DMS114 treated with DMSO at 0.1 percent for 48 hours (cell line): ENCODE measurements around the gene KRTAP6-1.

Experiments
- DNase-seq: peaks from one replicate; lab custom pipeline; 2025; ENCODE audit not compliant: unreplicated experiment; lab: John Stamatoyannopoulos, UW

KRTAP6-1 gene

DNA sequence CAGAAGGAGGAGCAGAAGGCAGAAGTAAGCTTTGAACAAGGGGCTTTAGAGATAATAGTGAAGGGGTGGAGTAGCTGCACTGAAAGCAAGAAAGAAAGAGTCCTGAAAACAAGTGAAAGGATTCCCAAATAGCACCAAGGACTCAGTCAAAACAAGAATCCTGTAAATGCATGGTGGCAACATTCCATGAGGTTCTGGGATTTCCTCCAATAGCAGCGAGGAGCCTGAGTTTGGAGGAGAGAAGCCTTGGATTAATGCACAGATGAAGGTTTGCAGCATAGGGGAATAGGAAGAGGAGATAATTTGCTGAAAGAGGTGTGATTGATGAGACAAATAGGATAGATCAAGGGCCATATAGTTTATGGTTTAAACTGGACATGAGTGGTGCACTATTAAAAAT, 34.4 kb downstream of the KRTAP6-1 start:
- DNase-seq: no peak

DNA sequence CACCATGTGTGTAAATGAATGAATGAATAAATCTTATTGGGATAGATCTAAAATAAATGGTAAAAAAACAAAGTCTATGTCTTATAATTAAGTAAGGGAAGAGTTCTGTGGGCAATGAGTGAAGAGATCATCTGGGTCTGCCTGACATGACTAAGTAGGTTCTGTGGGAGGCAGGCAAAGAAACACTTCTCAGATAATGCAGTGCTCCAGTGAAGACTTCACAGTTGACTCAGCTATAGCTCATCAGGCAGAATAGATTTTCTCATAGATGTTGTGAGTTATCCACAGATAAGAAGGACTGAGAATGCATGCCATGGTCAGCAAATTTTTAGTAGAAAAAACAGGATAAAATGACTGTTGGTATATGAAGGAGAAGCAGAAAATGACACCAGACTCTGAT, 36.0 kb downstream of the KRTAP6-1 start:
- DNase-seq: no peak

DNA sequence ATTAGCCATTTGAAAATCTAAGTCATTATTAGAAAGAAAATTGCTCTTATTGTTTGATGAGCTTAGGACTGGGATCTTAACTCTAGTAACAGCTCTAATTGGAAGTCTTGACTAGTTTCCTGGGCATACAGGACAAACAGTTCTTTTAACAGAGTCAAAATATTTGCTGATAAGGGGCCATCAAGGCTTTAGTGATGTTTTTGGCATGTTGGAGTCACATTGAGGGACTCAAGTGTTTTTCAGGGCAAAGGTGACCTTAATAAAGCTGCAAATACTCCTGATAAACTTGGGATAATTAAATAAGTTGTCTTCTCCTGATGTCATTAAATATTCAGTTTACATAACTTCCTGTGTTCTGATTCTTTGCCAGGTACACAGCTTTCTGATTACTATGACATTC, 46.1 kb downstream of the KRTAP6-1 start:
- DNase-seq: no peak

DNA sequence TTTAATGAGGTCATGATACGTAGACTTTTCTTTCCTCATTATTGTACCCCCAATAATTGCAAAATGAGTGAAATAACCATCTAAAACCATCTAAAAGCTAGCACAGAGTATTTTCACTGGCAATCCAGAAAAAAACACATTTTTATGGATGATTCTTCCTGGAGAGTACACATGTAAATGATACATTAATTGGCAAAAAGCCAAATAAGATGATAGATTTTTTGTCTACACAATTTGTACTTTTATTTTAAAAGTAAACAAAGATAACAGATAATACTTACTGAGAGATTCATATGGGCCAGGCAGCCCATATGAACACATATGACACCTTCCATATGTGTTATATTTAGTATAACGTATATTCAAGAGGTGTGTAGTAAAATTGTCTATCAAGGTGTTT, 50.1 kb downstream of the KRTAP6-1 start:
- DNase-seq: no peak
